H1 (cell line): ENCODE data around the gene SNED1. TPM values are rescaled to one million over a fixed set of nuclear protein-coding genes. Genes with fewer than 3 reads are reported as not detected.
A peak's percentile ranks its signal among the peaks of the same experiment; 100 is the strongest.

Source experiments
- CTCF ChIA-PET: fragments of 300-600 bp; sonication (Branson Sonifier 250); formaldehyde crosslinking; loops from one replicate; lab custom pipeline; 2021; ENCODE audit not compliant: partially characterized antibody; lab: Charles Lee
- POLR2A ChIA-PET: fragments of 300-600 bp; sonication (Branson Sonifier 250); formaldehyde crosslinking; loops from one replicate; lab custom pipeline; 2021; ENCODE audit warnings: inconsistent platforms; ENCODE audit not compliant: partially characterized antibody; lab: Charles Lee
- DNase-seq, 2 experiments: peaks; one replicate each; pipeline versions ENCODE4 v3.0.0 to v3.0.0-alpha.2; 2010 to 2022; ENCODE audit warnings: low spot score in 2 of 2, low read depth in 1 of 2, mixed read lengths in 1 of 2
- FAIRE-seq: peaks from 2 replicates; lab custom pipeline; 2011; peaks lifted over from hg19 to GRCh38; lab: Jason Lieb, UNC
- H2AFZ ChIP-seq: 2 replicates; pipeline ENCODE4 v1.8.1; 2012; ENCODE audit warnings: low read length, inconsistent platforms
- H2AK5ac ChIP-seq: 2 replicates; pipeline ENCODE4 v1.6.1; 2013; ENCODE audit warnings: low read depth, low read length
- H2BK120ac ChIP-seq: replicated peaks from 2 replicates; pipeline ENCODE3; 2013; ENCODE audit warnings: low read depth, low read length, inconsistent platforms
- H2BK12ac ChIP-seq: 2 replicates; pipeline ENCODE4 v1.6.1; 2013; ENCODE audit warnings: low read depth, low read length
- H2BK15ac ChIP-seq: 2 replicates; pipeline ENCODE4 v1.6.1; 2013; ENCODE audit warnings: low read length
- H2BK20ac ChIP-seq: 2 replicates; pipeline ENCODE4 v1.6.1; 2013; ENCODE audit warnings: low read length
- H2BK5ac ChIP-seq: 2 replicates; pipeline ENCODE4 v1.6.1; 2013; ENCODE audit warnings: low read depth, low read length
- H3K14ac ChIP-seq: 2 replicates; pipeline ENCODE4 v1.6.1; 2013; ENCODE audit warnings: inconsistent platforms; ENCODE audit not compliant: insufficient read length
- H3K18ac ChIP-seq: 2 replicates; pipeline ENCODE4 v1.6.1; 2013; ENCODE audit warnings: low read length; ENCODE audit errors: extremely low read depth
- H3K23ac ChIP-seq: 2 replicates; pipeline ENCODE4 v1.6.1; 2013; ENCODE audit warnings: inconsistent platforms; ENCODE audit not compliant: insufficient read length
- H3K23me2 ChIP-seq: 2 replicates; pipeline ENCODE4 v1.6.1; 2013; ENCODE audit warnings: low read depth, low read length
- H3K27ac ChIP-seq: 2 replicates; pipeline ENCODE4 v1.6.1; 2011; ENCODE audit warnings: low read depth, low read length, inconsistent platforms
- H3K27me3 ChIP-seq, 4 experiments: replicated peaks in 1 of 4; 1 replicate in 1 of 4; 2 replicates in 3 of 4; pipeline versions ENCODE4 v1.6.1 to v1.8.1; 2011 to 2013; ENCODE audit warnings: low read length in 3 of 4, mild to moderate bottlenecking in 3 of 4, inconsistent platforms in 2 of 4, mixed read lengths in 2 of 4, moderate library complexity in 1 of 4; ENCODE audit not compliant: control insufficient read depth in 3 of 4, insufficient read depth in 3 of 4; ENCODE audit errors: extremely low read depth in 1 of 4
- H3K36me3 ChIP-seq, 4 experiments: 2 replicates each; pipeline versions ENCODE4 v1.6.1 to v1.8.1; 2011 to 2013; ENCODE audit warnings: mild to moderate bottlenecking in 4 of 4, low read length in 3 of 4, moderate library complexity in 2 of 4, control low read depth in 1 of 4, inconsistent platforms in 1 of 4; ENCODE audit not compliant: insufficient read depth in 4 of 4, control insufficient read depth in 2 of 4
- H3K4ac ChIP-seq: replicated peaks from 2 replicates; pipeline ENCODE3; 2013; ENCODE audit warnings: low read length, low read depth, mixed read lengths, inconsistent platforms; ENCODE audit not compliant: insufficient read length
- H3K4me1 ChIP-seq, 4 experiments: replicated peaks in 1 of 4; 1 replicate in 1 of 4; 2 replicates in 3 of 4; pipeline versions ENCODE4 v1.6.1 to v1.8.1; 2011 to 2013; ENCODE audit warnings: low read length in 3 of 4, inconsistent platforms in 2 of 4, mixed read lengths in 1 of 4; ENCODE audit not compliant: insufficient read depth in 4 of 4, control insufficient read depth in 3 of 4
- H3K4me2 ChIP-seq, 2 experiments: 2 replicates each; pipeline versions ENCODE4 v1.6.1 to v1.8.1; 2011 to 2013; ENCODE audit warnings: low read depth in 2 of 2, low read length in 2 of 2, control low read depth in 1 of 2, inconsistent platforms in 1 of 2, mild to moderate bottlenecking in 1 of 2; ENCODE audit not compliant: insufficient read depth in 1 of 2
- H3K4me3 ChIP-seq, 4 experiments: fragments of 200-600, 300-600 bp in 1 of 4; sonication (generic), shearing (Covaris generic), sonication (Bioruptor Twin) in 1 of 4; 2 replicates each; pipeline versions ENCODE4 v1.5.1 to v1.8.1; 2011 to 2016; ENCODE audit warnings: low read length in 4 of 4, low read depth in 3 of 4, control low read depth in 2 of 4, inconsistent platforms in 2 of 4, mild to moderate bottlenecking in 2 of 4, mixed read lengths in 1 of 4, moderate library complexity in 1 of 4; ENCODE audit not compliant: insufficient read depth in 2 of 4; ENCODE audit errors: extremely low read depth in 1 of 4
- H3K56ac ChIP-seq: replicated peaks from 2 replicates; pipeline ENCODE3; 2013; ENCODE audit warnings: low read depth, mild to moderate bottlenecking, mixed read lengths, low read length, inconsistent platforms; ENCODE audit not compliant: insufficient read length
- H3K79me1 ChIP-seq: 2 replicates; pipeline ENCODE4 v1.6.1; 2013; ENCODE audit warnings: low read depth, low read length, control low read depth
- H3K79me2 ChIP-seq, 2 experiments: 2 replicates each; pipeline versions ENCODE4 v1.6.1 to v1.8.1; 2012 to 2013; ENCODE audit warnings: low read length in 2 of 2, mild to moderate bottlenecking in 2 of 2, inconsistent platforms in 1 of 2; ENCODE audit not compliant: insufficient read depth in 2 of 2, control insufficient read depth in 1 of 2
- H3K9ac ChIP-seq, 4 experiments: replicated peaks in 1 of 4; 1 replicate in 1 of 4; 2 replicates in 3 of 4; pipeline versions ENCODE4 v1.6.1 to v1.8.1; 2011 to 2013; ENCODE audit warnings: low read depth in 3 of 4, low read length in 3 of 4, control low read depth in 2 of 4, mild to moderate bottlenecking in 2 of 4, moderate library complexity in 2 of 4, inconsistent platforms in 1 of 4; ENCODE audit errors: extremely low read depth in 1 of 4
- H3K9me3 ChIP-seq, 2 experiments: 2 replicates each; pipeline versions ENCODE4 v1.6.1 to v1.8.1; 2012 to 2013; ENCODE audit warnings: mild to moderate bottlenecking in 2 of 2, moderate library complexity in 2 of 2, control low read depth in 1 of 2, inconsistent platforms in 1 of 2, low read depth in 1 of 2, low read length in 1 of 2, mixed read lengths in 1 of 2; ENCODE audit not compliant: insufficient read depth in 2 of 2
- H4K20me1 ChIP-seq, 2 experiments: replicated peaks in 1 of 2; 2 replicates each; pipeline versions ENCODE3 to v1.8.1; 2011 to 2013; ENCODE audit warnings: inconsistent platforms in 2 of 2, low read length in 2 of 2, mild to moderate bottlenecking in 1 of 2; ENCODE audit not compliant: insufficient read depth in 2 of 2, control insufficient read depth in 1 of 2
- H4K5ac ChIP-seq: 2 replicates; pipeline ENCODE4 v1.6.1; 2013; ENCODE audit warnings: low read length, low read depth, mixed read lengths, inconsistent platforms; ENCODE audit not compliant: insufficient read length
- H4K8ac ChIP-seq: 2 replicates; pipeline ENCODE4 v1.8.0; 2013; ENCODE audit warnings: mild to moderate bottlenecking, moderate library complexity, low read length, inconsistent platforms; ENCODE audit not compliant: insufficient read depth; ENCODE audit errors: extremely low read depth
- H4K91ac ChIP-seq: replicated peaks from 2 replicates; pipeline ENCODE3; 2013; ENCODE audit warnings: low read length, mixed read lengths, inconsistent platforms; ENCODE audit not compliant: insufficient read length
- BACH1 ChIP-seq: IDR thresholded peaks from 2 replicates; pipeline ENCODE4 v1.6.1; 2012; ENCODE audit warnings: low read length, improper control_type of control experiment
- CREB1 ChIP-seq: IDR thresholded peaks from 2 replicates; pipeline ENCODE4 v1.6.1; 2012; ENCODE audit warnings: inconsistent platforms
- HDAC2 ChIP-seq, 2 experiments: fragments of 300-600 bp in 1 of 2; sonication (generic) in 1 of 2; IDR thresholded peaks; 2 replicates each; pipeline ENCODE4 v1.6.1; 2011 to 2012; ENCODE audit warnings: low read depth in 2 of 2, low read length in 2 of 2, mild to moderate bottlenecking in 2 of 2, moderate library complexity in 2 of 2, borderline replicate concordance in 1 of 2, inconsistent platforms in 1 of 2
- RNF2 ChIP-seq: fragments of 200-900, 300-1000 bp; sonication (generic); IDR thresholded peaks from 2 replicates; pipeline ENCODE4 v1.7.1; 2016; ENCODE audit warnings: borderline replicate concordance, low read depth, mild to moderate bottlenecking, antibody characterized with exemption, low read length; ENCODE audit not compliant: poor library complexity, severe bottlenecking; ENCODE audit errors: missing control alignments
- TAF7 ChIP-seq: optimal IDR thresholded peaks from 2 replicates; pipeline ENCODE3; 2011; ENCODE audit warnings: low read depth, mild to moderate bottlenecking, inconsistent platforms, low read length, moderate library complexity, borderline replicate concordance
- WGBS, 2 experiments: shearing (Covaris generic) in 1 of 2; methylation state at CpG; one replicate each; pipeline versions ENCODE4 v1.1.6 to v1.1.7; 2013 to 2015; ENCODE audit warnings: low lambda C conversion rate in 2 of 2, mixed read lengths in 2 of 2, inconsistent platforms in 1 of 2, low coverage in 1 of 2, missing lambda C conversion rate in 1 of 2; ENCODE audit not compliant: insufficient replicate concordance in 2 of 2, insufficient coverage in 1 of 2, insufficient read length in 1 of 2; ENCODE audit errors: extremely low coverage in 1 of 2, missing lambda C conversion rate in 1 of 2; 5-methylcytosine and 5-hydroxymethylcytosine counted together
- polyA plus RNA-seq, 7 experiments: library from polyadenylated mRNA; depleted of rRNA in 3 of 7; stranded (reverse) in 5 of 7; unstranded in 2 of 7; fragments of >200 nt in 5 of 7; fragments of 200-250 nt in 2 of 7; gene quantifications; 1 replicate in 5 of 7; 2 replicates in 1 of 7; 4 replicates in 1 of 7; pipeline versions ENCODE4 v1.2.1 to v1.2.3, GENCODE V29; 2011 to 2013; ENCODE audit warnings: missing spikeins in 2 of 7, mixed read lengths in 2 of 7
- total RNA-seq: library from RNA; stranded (reverse); fragmentation: NEBNext Ultra II Directional; extraction: Animal tissue kit (Norgen Biotek cat#: 25700); gene quantifications from 2 replicates; pipeline ENCODE4 v1.2.1, GENCODE V29; 2021
- TF ChIP-seq, protein P1 (sequence below): IDR thresholded peaks from 2 replicates; pipeline ENCODE4 v1.6.1; 2012; ENCODE audit warnings: low read length, inconsistent platforms

The SNED1 gene
- total and polyA plus RNA-seq, 2 of the 8 experiments (the other 6 are each of a cell fraction or from before 2014, with no cell fraction given): 1.9 TPM

DNA sequence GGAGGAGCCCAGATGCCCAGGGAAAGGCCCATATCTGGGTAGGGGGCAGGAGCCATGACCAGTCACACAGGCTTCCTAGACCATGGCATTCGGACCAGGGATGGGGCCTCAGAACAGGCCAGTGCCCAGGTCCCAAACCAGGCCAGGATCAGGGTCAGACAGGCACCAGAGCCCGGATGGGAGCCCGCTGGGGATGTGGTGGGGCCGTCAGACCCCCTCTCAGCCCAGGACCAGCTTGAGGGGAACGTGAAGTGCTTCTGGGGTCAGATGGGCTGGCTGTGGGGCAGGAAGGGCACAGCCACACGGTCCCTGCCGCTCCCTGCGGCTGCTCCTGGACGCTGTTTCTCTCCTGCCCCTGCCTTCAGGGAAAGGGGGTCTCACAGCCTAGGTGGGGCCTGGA is 39.1 kb downstream of the SNED1 start:
- H4K91ac ChIP-seq: peak overlapping the region; percentile 76
- H2AK5ac ChIP-seq: no peak overlapping the region
- no peaks in the 10 kb centered on the region for H3K79me2 ChIP-seq
- H3K79me1 ChIP-seq: no peaks in the 10 kb centered on the region
- no peak overlapping the region for H4K5ac ChIP-seq
- no peak overlapping the region for H3K9ac ChIP-seq
- no peak overlapping the region for H3K27ac ChIP-seq
- H3K36me3 ChIP-seq: no peaks in the 10 kb centered on the region
- H3K23me2 ChIP-seq: peaks cover 9% of the 10 kb centered on the region; the same call in 1 of the 2 replicates
- DNase-seq: no peak
- H4K8ac ChIP-seq: no peak overlapping the region
- no peak overlapping the region; a peak in 1 of 4 replicates for H3K4me2 ChIP-seq
- H2BK5ac ChIP-seq: no peak overlapping the region
- TF ChIP-seq CREB1: no peak
- TF ChIP-seq TAF7: no peak
- TF ChIP-seq, protein P1, sequence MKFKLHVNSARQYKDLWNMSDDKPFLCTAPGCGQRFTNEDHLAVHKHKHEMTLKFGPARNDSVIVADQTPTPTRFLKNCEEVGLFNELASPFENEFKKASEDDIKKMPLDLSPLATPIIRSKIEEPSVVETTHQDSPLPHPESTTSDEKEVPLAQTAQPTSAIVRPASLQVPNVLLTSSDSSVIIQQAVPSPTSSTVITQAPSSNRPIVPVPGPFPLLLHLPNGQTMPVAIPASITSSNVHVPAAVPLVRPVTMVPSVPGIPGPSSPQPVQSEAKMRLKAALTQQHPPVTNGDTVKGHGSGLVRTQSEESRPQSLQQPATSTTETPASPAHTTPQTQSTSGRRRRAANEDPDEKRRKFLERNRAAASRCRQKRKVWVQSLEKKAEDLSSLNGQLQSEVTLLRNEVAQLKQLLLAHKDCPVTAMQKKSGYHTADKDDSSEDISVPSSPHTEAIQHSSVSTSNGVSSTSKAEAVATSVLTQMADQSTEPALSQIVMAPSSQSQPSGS: no peak
- no peak for TF ChIP-seq BACH1
- TF ChIP-seq HDAC2 (IDR thresholded peaks at IDR 0.05; ENCODE audit: borderline replicate concordance in 1 of 2, low read depth in 2 of 2, low read length in 2 of 2): no peak
- TF ChIP-seq RNF2: no peak
- POLR2A ChIA-PET: no interaction called here
- CTCF ChIA-PET: interaction anchor here (1.0 to 1.3 kb wide), 4 partner anchors 20 to 186 kb away, joined by 3 to 4 read pairs (median 4); no protein-coding TSS in a partner anchor
- no peak overlapping the region for H3K56ac ChIP-seq
- no peak overlapping the region for H2BK20ac ChIP-seq
- H2BK120ac ChIP-seq: no peak overlapping the region
- H4K20me1 ChIP-seq: no peaks in the 10 kb centered on the region
- FAIRE-seq: no peak
- no peak overlapping the region for H2BK12ac ChIP-seq
- no peak overlapping the region for H3K4ac ChIP-seq
- H3K14ac ChIP-seq: no peak overlapping the region
- WGBS, 2 experiments: 79% methylated on average over 6 of the region's 9 CpGs; no CpG with 5 or more reads in 1 of the 2 experiments
- peaks cover 0 to 33% (median 19%) of the 10 kb centered on the region in 4 experiments; a peak in 4 of 7 replicates for H3K27me3 ChIP-seq
- 0 out of 2 replicates have a peak overlapping the region, but pooled peaks have one; percentile 32 for H3K18ac ChIP-seq
- peak overlapping the region; percentile 61; the same call in 1 of the 2 replicates for H2BK15ac ChIP-seq
- no peak overlapping the region for H2AFZ ChIP-seq
- H3K4me3 ChIP-seq: no peak overlapping the region
- H3K4me1 ChIP-seq: peaks cover 0 to 16% (median 8%) of the 10 kb centered on the region in 4 experiments; a peak in 6 of 7 replicates
- H3K23ac ChIP-seq: no peak overlapping the region
- H3K9me3 ChIP-seq: no peaks in the 10 kb centered on the region
